Breast epithelium (tissue), 4 donors: ENCODE data around the gene ADAMTS19. TPM values are rescaled to one million over a fixed set of nuclear protein-coding genes. Genes with fewer than 3 reads are reported as not detected.
"Not testable (repeated sequence)": the region's sequence is repeated elsewhere in the genome, so short reads cannot be mapped to it uniquely, and the experiment has no call there.

Experiments
- DNase-seq, 2 donors: peaks; one replicate each; pipeline ENCODE4 v3.0.0-alpha.2; 2019; ENCODE audit warnings: low spot score in 2 of 2
- H3K27ac ChIP-seq, 2 donors: fragments of 200-600 bp; sonication (generic) in 1 of 2; one replicate each; pipeline ENCODE4 v1.5.1; 2016 to 2019; ENCODE audit warnings: mild to moderate bottlenecking in 1 of 2
- H3K27me3 ChIP-seq, 2 donors: fragments of 200-600 bp; sonication (generic) in 1 of 2; one replicate each; pipeline versions ENCODE4 v1.5.1 to v1.6.0; 2017 to 2019; ENCODE audit warnings: control low read depth in 1 of 2, mild to moderate bottlenecking in 1 of 2
- H3K36me3 ChIP-seq: fragments of 200-600 bp; one replicate; pipeline ENCODE4 v1.5.1; 2019
- H3K4me1 ChIP-seq, 2 donors: fragments of 200-600 bp; sonication (generic); one replicate each; pipeline ENCODE4 v1.5.1; 2016 to 2019; ENCODE audit warnings: control low read depth in 1 of 2
- H3K4me3 ChIP-seq, 3 donors: fragments of 200-600 bp; sonication (generic); 1 replicate in 2 of 3; 2 replicates in 1 of 3; pipeline ENCODE4 v1.5.1; 2016 to 2019; ENCODE audit warnings: mild to moderate bottlenecking in 3 of 3, moderate library complexity in 2 of 3
- H3K9me3 ChIP-seq, 2 donors: fragments of 200-600 bp; sonication (generic) in 1 of 2; one replicate each; pipeline ENCODE4 v1.5.1; 2016 to 2019; ENCODE audit warnings: control low read depth in 1 of 2
- POLR2A ChIP-seq: fragments of 450-650 bp; IDR thresholded peaks from one replicate; pipeline ENCODE4 v1.6.1; 2016; ENCODE audit warnings: antibody characterized with exemption, mild to moderate bottlenecking, moderate library complexity
- POLR2AphosphoS5 ChIP-seq, 3 donors: sonication (generic); formaldehyde crosslinking; IDR thresholded peaks; one replicate each; pipeline ENCODE4 v1.6.1; 2017; ENCODE audit warnings: antibody characterized with exemption in 3 of 3
- intact Hi-C: fragments of 100-400 bp; cut with DNase I; formaldehyde crosslinking; loops from one replicate; pipeline ENCODE4 v1.15.1; 2023; ENCODE audit warnings: low total_unique reads
- total RNA-seq, 3 donors: library from RNA; depleted of rRNA; stranded (reverse); fragments of >200 nt; gene quantifications; one replicate each; pipeline ENCODE4 v1.1.0, GENCODE V29; 2016
- TF ChIP-seq, protein P1 (sequence below), 3 donors: fragments of 450-650 bp; IDR thresholded peaks; one replicate each; pipeline ENCODE4 v1.5.1; 2016 to 2017; ENCODE audit warnings: antibody characterized with exemption in 3 of 3, mild to moderate bottlenecking in 3 of 3, moderate library complexity in 3 of 3

Gene ADAMTS19
- total RNA-seq, 3 donors from 2014 or later, result 0.29 to 0.98 TPM; not detected in 1

DNA sequence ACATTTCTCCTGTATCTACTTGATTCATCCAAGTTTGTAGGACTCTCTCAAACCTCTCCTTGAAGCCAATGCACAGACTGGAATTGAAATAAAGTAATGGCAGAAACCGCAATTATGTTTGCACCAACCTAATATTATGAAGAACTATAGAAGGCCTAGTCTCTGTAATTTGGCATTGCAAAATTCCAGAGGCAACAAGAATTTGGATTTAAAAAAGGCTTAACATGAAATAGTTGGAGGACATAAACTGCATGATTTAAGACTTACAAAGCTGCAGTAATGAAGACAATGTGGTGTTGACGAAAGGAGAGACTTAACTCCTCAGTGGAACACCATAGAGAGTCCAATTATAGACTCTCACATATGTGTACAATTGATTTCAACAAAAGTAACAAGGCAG is 170.0 kb downstream of the ADAMTS19 start:
- H3K36me3 ChIP-seq, result no peaks in the 10 kb centered on the region
- intact Hi-C loops, result no loop called here
- TF ChIP-seq POLR2AphosphoS5 (IDR thresholded peaks at IDR 0.05) (no peak), POLR2A (no peak)
- no peaks in the 10 kb centered on the region for H3K4me1 ChIP-seq
- H3K27ac ChIP-seq, result no peak overlapping the region
- no peaks in the 10 kb centered on the region for H3K27me3 ChIP-seq
- H3K9me3 ChIP-seq, result peaks cover 0 to 17% of the 10 kb centered on the region in 2 donors
- no peak for DNase-seq
- H3K4me3 ChIP-seq, result no peak overlapping the region

DNA sequence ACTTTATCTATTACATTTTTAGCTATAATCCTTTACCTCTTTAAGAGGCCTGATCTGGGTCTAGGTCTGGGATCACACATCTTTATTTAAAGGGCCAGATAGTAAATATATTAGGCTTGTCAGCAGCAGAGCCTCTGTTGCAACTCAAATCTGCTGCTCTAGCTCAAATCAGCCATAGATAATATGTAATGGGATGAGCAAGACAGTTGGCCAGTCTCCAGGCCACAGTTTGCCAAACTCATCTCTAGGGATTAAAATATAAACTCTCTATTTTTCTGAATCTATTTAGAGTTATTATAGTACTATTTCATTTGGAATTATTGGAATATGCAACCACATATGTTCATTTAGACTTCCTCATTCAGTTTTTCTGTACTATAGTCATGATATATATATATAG is 171.9 kb downstream of the ADAMTS19 start:
- TF ChIP-seq, protein P1, sequence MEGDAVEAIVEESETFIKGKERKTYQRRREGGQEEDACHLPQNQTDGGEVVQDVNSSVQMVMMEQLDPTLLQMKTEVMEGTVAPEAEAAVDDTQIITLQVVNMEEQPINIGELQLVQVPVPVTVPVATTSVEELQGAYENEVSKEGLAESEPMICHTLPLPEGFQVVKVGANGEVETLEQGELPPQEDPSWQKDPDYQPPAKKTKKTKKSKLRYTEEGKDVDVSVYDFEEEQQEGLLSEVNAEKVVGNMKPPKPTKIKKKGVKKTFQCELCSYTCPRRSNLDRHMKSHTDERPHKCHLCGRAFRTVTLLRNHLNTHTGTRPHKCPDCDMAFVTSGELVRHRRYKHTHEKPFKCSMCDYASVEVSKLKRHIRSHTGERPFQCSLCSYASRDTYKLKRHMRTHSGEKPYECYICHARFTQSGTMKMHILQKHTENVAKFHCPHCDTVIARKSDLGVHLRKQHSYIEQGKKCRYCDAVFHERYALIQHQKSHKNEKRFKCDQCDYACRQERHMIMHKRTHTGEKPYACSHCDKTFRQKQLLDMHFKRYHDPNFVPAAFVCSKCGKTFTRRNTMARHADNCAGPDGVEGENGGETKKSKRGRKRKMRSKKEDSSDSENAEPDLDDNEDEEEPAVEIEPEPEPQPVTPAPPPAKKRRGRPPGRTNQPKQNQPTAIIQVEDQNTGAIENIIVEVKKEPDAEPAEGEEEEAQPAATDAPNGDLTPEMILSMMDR (IDR thresholded peaks at IDR 0.05), result no peak
- TF ChIP-seq POLR2AphosphoS5 (IDR thresholded peaks at IDR 0.05) (no peak), POLR2A (no peak)
- intact Hi-C loops, result no loop called here
- no peaks in the 10 kb centered on the region for H3K27me3 ChIP-seq

DNA sequence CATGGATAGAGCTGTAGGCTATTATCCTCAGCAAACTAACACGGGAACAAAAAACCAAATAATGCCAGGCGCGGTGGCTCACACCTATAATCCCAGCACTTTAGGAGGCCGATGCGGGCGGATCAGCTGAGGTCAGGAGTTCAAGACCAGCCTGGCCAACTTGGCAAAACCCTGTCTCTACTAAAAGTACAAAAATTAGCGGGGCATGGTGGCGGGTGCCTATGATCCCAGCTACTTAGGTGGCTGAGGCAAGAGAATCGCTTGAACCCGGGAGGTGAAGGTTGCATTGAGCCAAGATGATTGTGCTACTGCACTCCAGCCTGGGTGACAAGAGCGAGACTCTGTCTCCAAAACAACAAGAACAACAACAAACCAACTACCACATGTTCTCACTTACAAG is 177.4 kb downstream of the ADAMTS19 start:
- H3K9me3 ChIP-seq, result peaks cover 0 to 16% of the 10 kb centered on the region in 2 donors
- H3K4me1 ChIP-seq, H3K27me3 ChIP-seq, H3K36me3 ChIP-seq, H3K4me3 ChIP-seq, H3K27ac ChIP-seq, DNase-seq, intact Hi-C loops: not testable (repeated sequence)

More for the DNA sequence above, 171.9 kb downstream of the ADAMTS19 start:
- no peak for DNase-seq
- Histone ChIP-seq H3K4me1 (no peaks in the 10 kb centered on the region), H3K27ac (no peak overlapping the region), H3K4me3 (no peak overlapping the region), H3K9me3 (peaks cover 0 to 17% of the 10 kb centered on the region in 2 donors), H3K36me3 (no peaks in the 10 kb centered on the region)

DNA sequence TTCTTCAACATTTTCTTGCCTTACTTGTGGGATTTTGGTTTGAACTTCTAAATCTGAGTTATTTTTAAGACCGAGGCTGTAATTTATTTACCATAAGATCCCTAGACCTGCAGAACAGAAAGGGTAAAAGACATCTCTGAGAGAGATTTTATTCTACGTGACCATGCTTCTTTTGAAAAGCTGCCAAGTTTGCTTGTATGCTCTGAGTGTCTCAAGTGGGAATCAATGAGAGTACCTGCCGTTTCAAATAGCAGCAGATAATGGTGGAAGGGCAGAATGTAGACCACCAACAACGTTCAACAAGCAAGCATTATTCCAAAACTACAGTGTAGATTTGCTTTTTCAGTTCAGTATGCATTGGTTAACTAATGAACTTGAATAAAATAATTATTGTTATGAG is 179.2 kb downstream of the ADAMTS19 start:
- intact Hi-C loops, result no loop called here
- Histone ChIP-seq H3K36me3 (no peaks in the 10 kb centered on the region), H3K27me3 (no peaks in the 10 kb centered on the region), H3K4me3 (no peak overlapping the region), H3K27ac (no peak overlapping the region), H3K9me3 (no peaks in the 10 kb centered on the region), H3K4me1 (no peaks in the 10 kb centered on the region)
- no peak for DNase-seq
- TF ChIP-seq POLR2AphosphoS5 (IDR thresholded peaks at IDR 0.05), result no peak
- TF ChIP-seq, protein P1 (IDR thresholded peaks at IDR 0.05), result no peak
- no peak for TF ChIP-seq POLR2A

DNA sequence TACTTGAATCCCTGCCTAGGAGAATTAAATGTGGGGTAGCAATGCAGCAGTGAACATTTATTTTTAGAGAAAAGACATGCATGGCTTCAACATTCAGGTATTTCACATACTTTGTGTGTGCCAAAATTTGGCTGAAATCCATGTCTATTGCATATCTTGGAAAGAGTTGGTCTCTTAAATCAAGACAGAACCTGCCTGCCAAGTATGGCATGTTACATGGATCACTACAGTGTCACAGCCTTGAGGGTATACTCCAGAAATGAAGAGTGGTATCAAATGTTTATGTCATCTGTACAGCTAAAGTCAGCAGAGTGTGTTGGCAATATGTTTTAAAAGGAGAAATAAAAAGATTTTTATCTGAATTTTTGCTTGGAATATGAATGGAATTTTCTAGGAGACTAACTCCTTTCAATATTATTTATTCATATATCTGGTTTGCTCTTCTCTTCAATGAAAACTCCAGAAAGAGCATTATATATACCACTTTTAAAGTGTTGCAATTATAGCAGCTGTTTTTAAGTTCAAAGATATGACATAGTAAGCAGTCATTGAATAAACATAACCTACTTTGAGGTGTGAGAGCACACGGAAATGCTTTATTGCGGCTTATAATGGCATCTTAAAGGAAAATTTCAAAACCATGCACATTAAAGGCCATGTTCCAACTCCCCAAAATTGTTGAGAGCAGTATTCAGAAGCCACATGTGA is 192.4 kb downstream of the ADAMTS19 start:
- Histone ChIP-seq H3K4me3 (no peak overlapping the region), H3K4me1 (no peaks in the 10 kb centered on the region), H3K9me3 (no peaks in the 10 kb centered on the region), H3K27me3 (no peaks in the 10 kb centered on the region), H3K36me3 (no peaks in the 10 kb centered on the region), H3K27ac (no peak overlapping the region)
- TF ChIP-seq POLR2A (no peak), POLR2AphosphoS5 (IDR thresholded peaks at IDR 0.05) (no peak)
- TF ChIP-seq, protein P1 (IDR thresholded peaks at IDR 0.05), result no peak
- DNase-seq, result no peak
- intact Hi-C loops, result no loop called here

DNA sequence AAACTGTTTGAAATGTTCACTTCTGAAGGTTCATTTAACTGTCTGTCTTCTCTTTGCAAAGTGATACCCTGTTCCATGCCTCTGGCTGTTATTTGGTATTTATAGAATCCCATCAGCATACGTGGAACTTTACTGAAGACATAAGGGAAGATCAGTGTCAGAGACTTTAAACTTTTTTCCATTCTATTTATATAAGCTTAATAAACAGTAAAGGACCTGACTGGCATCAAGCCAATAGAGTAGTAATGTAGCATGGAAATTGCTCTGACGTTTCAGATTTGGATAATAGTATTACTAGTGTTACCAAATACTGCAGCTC is 192.9 kb downstream of the ADAMTS19 start:
- intact Hi-C loops, result no loop called here
- Histone ChIP-seq H3K9me3 (no peaks in the 10 kb centered on the region), H3K27me3 (no peaks in the 10 kb centered on the region), H3K4me3 (no peak overlapping the region), H3K27ac (no peak overlapping the region), H3K36me3 (no peaks in the 10 kb centered on the region), H3K4me1 (no peaks in the 10 kb centered on the region)
- no peak for DNase-seq
- TF ChIP-seq, protein P1 (IDR thresholded peaks at IDR 0.05), result no peak
- TF ChIP-seq POLR2A, result no peak
- no peak for TF ChIP-seq POLR2AphosphoS5 (IDR thresholded peaks at IDR 0.05)
